ENCODE measurements around the gene AIG1. TPM values are rescaled to one million over a fixed set of nuclear protein-coding genes. Genes with fewer than 3 reads are reported as not detected.
"Not testable (repeated sequence)": the region's sequence is repeated elsewhere in the genome, so short reads cannot be mapped to it uniquely, and the experiment has no call there.

The AIG1 gene
- total RNA-seq, 1 experiment from 2014 or later: 63.6 TPM

- peak; percentile 46 for DNase-seq (ENCODE audit: low spot score)
Measured at GRCh38 chr6:143164565-143165105, 103.9 kb downstream of the AIG1 start.

- no peak for DNase-seq (ENCODE audit: low spot score)
Measured at GRCh38 chr6:143165315-143165855, 104.7 kb downstream of the AIG1 start.

GRCh38 chr6:143166247-143166695 is 105.6 kb downstream of the AIG1 start:
- no peak for DNase-seq (ENCODE audit: low spot score)

GRCh38 chr6:143167224-143167623 is 106.5 kb downstream of the AIG1 start:
- DNase-seq (ENCODE audit: low spot score): no peak

- not testable (repeated sequence) for DNase-seq (ENCODE audit: low spot score)
Measured at GRCh38 chr6:143168396-143168816, 107.7 kb downstream of the AIG1 start.

- DNase-seq (ENCODE audit: low spot score): no peak
Measured at GRCh38 chr6:143169440-143169839, 108.8 kb downstream of the AIG1 start.

- DNase-seq (ENCODE audit: low spot score): no peak
Measured at GRCh38 chr6:143174516-143174915, 113.8 kb downstream of the AIG1 start.

GRCh38 chr6:143174951-143175350 is 114.3 kb downstream of the AIG1 start:
- no peak for DNase-seq (ENCODE audit: low spot score)

GRCh38 chr6:143176090-143177021 is 115.7 kb downstream of the AIG1 start:
- DNase-seq (ENCODE audit: low spot score): peak; percentile 63

GRCh38 chr6:143177706-143178105 is 117.0 kb downstream of the AIG1 start:
- DNase-seq (ENCODE audit: low spot score): no peak

GRCh38 chr6:143179096-143179495 is 118.4 kb downstream of the AIG1 start:
- DNase-seq (ENCODE audit: low spot score): no peak

GRCh38 chr6:143179901-143180612 is 119.4 kb downstream of the AIG1 start:
- DNase-seq (ENCODE audit: low spot score): no peak

GRCh38 chr6:143180826-143181225 is 120.1 kb downstream of the AIG1 start:
- DNase-seq (ENCODE audit: low spot score): no peak

- no peak for DNase-seq (ENCODE audit: low spot score)
Measured at GRCh38 chr6:143183666-143184065, 123.0 kb downstream of the AIG1 start.

- no peak for DNase-seq (ENCODE audit: low spot score)
Measured at GRCh38 chr6:143185288-143185687, 124.6 kb downstream of the AIG1 start.

GRCh38 chr6:143187238-143187923 is 126.7 kb downstream of the AIG1 start:
- no peak for DNase-seq (ENCODE audit: low spot score)

GRCh38 chr6:143188292-143188691 is 127.6 kb downstream of the AIG1 start:
- DNase-seq (ENCODE audit: low spot score): no peak

GRCh38 chr6:143191361-143191760 is 130.7 kb downstream of the AIG1 start:
- no peak for DNase-seq (ENCODE audit: low spot score)

GRCh38 chr6:143192766-143193165 is 132.1 kb downstream of the AIG1 start:
- DNase-seq (ENCODE audit: low spot score): no peak

GRCh38 chr6:143193571-143194094 is 132.9 kb downstream of the AIG1 start:
- no peak for DNase-seq (ENCODE audit: low spot score)

GRCh38 chr6:143194095-143194589 is 133.5 kb downstream of the AIG1 start:
- DNase-seq (ENCODE audit: low spot score): no peak

Data from H4 (cell line).